CD4-positive, CD25-positive, alpha-beta regulatory T cell (primary cell): ENCODE results near the gene OTULIN. TPM values are rescaled to one million over a fixed set of nuclear protein-coding genes. Genes with fewer than 3 reads are reported as not detected.

Source experiments
- ATAC-seq, 2 donors: fragments of 150-1000 bp; cut with Tn5 transposase; one replicate each; pipeline ENCODE4 v1.10.0; 2021; ENCODE audit warnings: low read depth in 2 of 2, moderate number of reproducible peaks in 2 of 2, moderate library complexity in 1 of 2
- DNase-seq, 3 donors: peaks; one replicate each; pipeline versions ENCODE4 v3.0.0 to v3.0.0-alpha.2; 2012 to 2022; ENCODE audit warnings: mixed read lengths in 1 of 3
- H3K27ac ChIP-seq: one replicate; pipeline ENCODE4 v1.7.0; 2013; ENCODE audit warnings: mild to moderate bottlenecking, low read length; ENCODE audit not compliant: insufficient read depth, poor library complexity, severe bottlenecking
- H3K27me3 ChIP-seq: one replicate; pipeline ENCODE4 v1.7.0; 2013; ENCODE audit warnings: low read length; ENCODE audit not compliant: control insufficient read depth, insufficient read depth
- H3K36me3 ChIP-seq: one replicate; pipeline ENCODE4 v1.7.0; 2013; ENCODE audit warnings: mild to moderate bottlenecking, low read length, moderate library complexity; ENCODE audit not compliant: control insufficient read depth, insufficient read depth
- H3K4me1 ChIP-seq: 2 replicates; pipeline ENCODE4 v1.7.0; 2013; ENCODE audit warnings: mild to moderate bottlenecking, low read length; ENCODE audit not compliant: insufficient read depth, control insufficient read depth, poor library complexity, severe bottlenecking
- H3K4me3 ChIP-seq: one replicate; pipeline ENCODE4 v1.7.0; 2013; ENCODE audit warnings: low read depth, mild to moderate bottlenecking, low read length, moderate library complexity
- H3K9me3 ChIP-seq, 2 experiments: 1 replicate in 1 of 2; 2 replicates in 1 of 2; pipeline ENCODE4 v1.7.0; 2013; ENCODE audit warnings: low read length in 2 of 2, mild to moderate bottlenecking in 1 of 2, moderate library complexity in 1 of 2; ENCODE audit not compliant: control insufficient read depth in 2 of 2
- H3K27ac Mint-ChIP-seq, 3 donors: one replicate each; pipeline ENCODE4 v1.8.0; 2020 to 2022; ENCODE audit warnings: mild to moderate bottlenecking in 3 of 3, mixed read lengths in 3 of 3, moderate library complexity in 2 of 3
- H3K27me3 Mint-ChIP-seq: one replicate; pipeline ENCODE4 v1.8.0; 2022; ENCODE audit warnings: mild to moderate bottlenecking, mixed read lengths
- H3K36me3 Mint-ChIP-seq: one replicate; pipeline ENCODE4 v1.8.0; 2020; ENCODE audit warnings: mixed read lengths
- H3K4me1 Mint-ChIP-seq, 4 donors: one replicate each; pipeline ENCODE4 v1.8.0; 2020 to 2022; ENCODE audit warnings: mixed read lengths in 4 of 4, mild to moderate bottlenecking in 1 of 4
- H3K4me3 Mint-ChIP-seq, 4 donors: one replicate each; pipeline ENCODE4 v1.8.0; 2020 to 2022; ENCODE audit warnings: mild to moderate bottlenecking in 4 of 4, mixed read lengths in 4 of 4, moderate library complexity in 3 of 4
- H3K9me3 Mint-ChIP-seq, 7 donors: one replicate each; pipeline ENCODE4 v1.8.0; 2020 to 2022; ENCODE audit warnings: mixed read lengths in 7 of 7, mild to moderate bottlenecking in 3 of 7, moderate library complexity in 2 of 7
- polyA plus RNA-seq, 4 donors: library from polyadenylated mRNA; unstranded; fragments of 300-500 nt; fragmentation: Illumina TruSeq; gene quantifications; one replicate each; pipeline ENCODE4 v1.2.3, GENCODE V29; 2021
- total RNA-seq: library from RNA; stranded (reverse); gene quantifications from one replicate; pipeline ENCODE4 v1.2.3, GENCODE V29; 2022

OTULIN gene
- total and polyA plus RNA-seq, 5 donors from 2014 or later, result 22.8 to 109 (median 27.0) TPM

GRCh38 chr5:14696851-14697250, 32.3 kb downstream of the OTULIN start:
- Mint-ChIP-seq H3K4me1 (peaks cover 18 to 66% (median 44%) of the 10 kb centered on the region in 4 donors), H3K9me3 (peaks cover 0 to 5% (median 0%) of the 10 kb centered on the region in 7 donors)
- H3K4me3 ChIP-seq, result no peak overlapping the region

GRCh38 chr5:14698495-14698894, 34.0 kb downstream of the OTULIN start:
- H3K27ac Mint-ChIP-seq, result peak overlapping the region; percentile 58 to 86 (median 66)
- H3K36me3 ChIP-seq, result peaks cover 63% of the 10 kb centered on the region

More at GRCh38 chr5:14696851-14697250, 32.3 kb downstream of the OTULIN start:
- ATAC-seq, result no peak
- H3K36me3 ChIP-seq, result peaks cover 79% of the 10 kb centered on the region
- Mint-ChIP-seq H3K27ac (peak overlapping the region; percentile 8 to 84 (median 50)), H3K36me3 (peaks cover 80% of the 10 kb centered on the region), H3K4me3 (peak overlapping the region in 1 of 4 donors; percentile 9), H3K27me3 (no peaks in the 10 kb centered on the region)
- peaks cover 14% of the 10 kb centered on the region for H3K4me1 ChIP-seq
- no peaks in the 10 kb centered on the region for H3K27me3 ChIP-seq
- H3K9me3 ChIP-seq, result no peaks in the 10 kb centered on the region
- no peak for DNase-seq
- no peak overlapping the region for H3K27ac ChIP-seq

GRCh38 chr5:14699159-14699558, 34.6 kb downstream of the OTULIN start:
- Histone ChIP-seq H3K4me3 (no peak overlapping the region), H3K4me1 (peaks cover 37% of the 10 kb centered on the region), H3K27ac (no peak overlapping the region), H3K9me3 (no peaks in the 10 kb centered on the region), H3K27me3 (no peaks in the 10 kb centered on the region), H3K36me3 (peaks cover 56% of the 10 kb centered on the region)
- no peak for ATAC-seq
- H3K4me3 Mint-ChIP-seq, result peak overlapping the region in 1 of 4 donors; percentile 26
- H3K27ac Mint-ChIP-seq, result peak overlapping the region; percentile 53 to 86 (median 66)
- H3K36me3 Mint-ChIP-seq, result peaks cover 69% of the 10 kb centered on the region
- no peak for DNase-seq
- H3K4me1 Mint-ChIP-seq, result peaks cover 28 to 82% (median 63%) of the 10 kb centered on the region in 4 donors
- H3K27me3 Mint-ChIP-seq, result no peaks in the 10 kb centered on the region
- H3K9me3 Mint-ChIP-seq, result peaks cover 0 to 5% (median 0%) of the 10 kb centered on the region in 7 donors

More at GRCh38 chr5:14698495-14698894, 34.0 kb downstream of the OTULIN start:
- Mint-ChIP-seq H3K27me3 (no peaks in the 10 kb centered on the region), H3K36me3 (peaks cover 72% of the 10 kb centered on the region), H3K4me3 (peak overlapping the region in 1 of 4 donors; percentile 28), H3K4me1 (peaks cover 27 to 80% (median 58%) of the 10 kb centered on the region in 4 donors), H3K9me3 (peaks cover 0 to 5% (median 0%) of the 10 kb centered on the region in 7 donors)
- Histone ChIP-seq H3K4me3 (no peak overlapping the region), H3K27ac (no peak overlapping the region), H3K27me3 (no peaks in the 10 kb centered on the region), H3K9me3 (no peaks in the 10 kb centered on the region), H3K4me1 (peaks cover 30% of the 10 kb centered on the region)
- DNase-seq (no peak), ATAC-seq (no peak)

GRCh38 chr5:14699807-14700400, 35.4 kb downstream of the OTULIN start:
- no peak for ATAC-seq
- no peaks in the 10 kb centered on the region for H3K9me3 ChIP-seq
- DNase-seq, result no peak
- no peak overlapping the region for H3K4me3 ChIP-seq
- H3K4me3 Mint-ChIP-seq, result peak overlapping the region in 3 of 4 donors; percentile 8 to 46 (median 26)
- H3K27me3 ChIP-seq, result no peaks in the 10 kb centered on the region
- H3K27ac Mint-ChIP-seq, result peak overlapping the region; percentile 66 to 86 (median 76)
- H3K9me3 Mint-ChIP-seq, result peaks cover 0 to 5% (median 0%) of the 10 kb centered on the region in 7 donors
- H3K4me1 Mint-ChIP-seq, result peaks cover 35 to 88% (median 67%) of the 10 kb centered on the region in 4 donors
- peaks cover 73% of the 10 kb centered on the region for H3K36me3 Mint-ChIP-seq
- H3K4me1 ChIP-seq, result peaks cover 44% of the 10 kb centered on the region
- H3K27me3 Mint-ChIP-seq, result no peaks in the 10 kb centered on the region
- peaks cover 51% of the 10 kb centered on the region for H3K36me3 ChIP-seq
- H3K27ac ChIP-seq, result no peak overlapping the region

- Mint-ChIP-seq H3K36me3 (peaks cover 67% of the 10 kb centered on the region), H3K4me1 (peaks cover 35 to 92% (median 65%) of the 10 kb centered on the region in 4 donors), H3K27me3 (no peaks in the 10 kb centered on the region), H3K9me3 (peaks cover 0 to 5% (median 0%) of the 10 kb centered on the region in 7 donors), H3K4me3 (peak overlapping the region; percentile 31 to 70 (median 40)), H3K27ac (peak overlapping the region; percentile 80 to 100 (median 97))
- Histone ChIP-seq H3K4me1 (peaks cover 53% of the 10 kb centered on the region), H3K27me3 (no peaks in the 10 kb centered on the region), H3K36me3 (peaks cover 42% of the 10 kb centered on the region), H3K4me3 (no peak overlapping the region), H3K9me3 (no peaks in the 10 kb centered on the region), H3K27ac (peak overlapping the region; percentile 52)
- DNase-seq (no peak), ATAC-seq (peak in 1 of 2 donors; percentile 19)
Observed at GRCh38 chr5:14700478-14701436, 36.2 kb downstream of the OTULIN start.

GRCh38 chr5:14701556-14701955, 37.0 kb downstream of the OTULIN start:
- DNase-seq, result no peak
- ATAC-seq, result no peak
- H3K9me3 ChIP-seq, result no peaks in the 10 kb centered on the region
- peak overlapping the region; percentile 52 for H3K27ac ChIP-seq
- H3K4me1 ChIP-seq, result peaks cover 61% of the 10 kb centered on the region
- Mint-ChIP-seq H3K4me1 (peaks cover 34 to 92% (median 66%) of the 10 kb centered on the region in 4 donors), H3K27me3 (no peaks in the 10 kb centered on the region), H3K9me3 (peaks cover 0 to 5% (median 0%) of the 10 kb centered on the region in 7 donors), H3K27ac (peak overlapping the region; percentile 97 to 100 (median 99)), H3K4me3 (peak overlapping the region in 3 of 4 donors; percentile 67 to 79 (median 74)), H3K36me3 (peaks cover 67% of the 10 kb centered on the region)
- no peak overlapping the region for H3K4me3 ChIP-seq
- no peaks in the 10 kb centered on the region for H3K27me3 ChIP-seq
- peaks cover 35% of the 10 kb centered on the region for H3K36me3 ChIP-seq

- Mint-ChIP-seq H3K4me1 (peaks cover 36 to 94% (median 70%) of the 10 kb centered on the region in 4 donors), H3K27ac (peak overlapping the region; percentile 97 to 100 (median 99)), H3K36me3 (peaks cover 64% of the 10 kb centered on the region), H3K27me3 (no peaks in the 10 kb centered on the region), H3K9me3 (peaks cover 0 to 5% (median 0%) of the 10 kb centered on the region in 7 donors), H3K4me3 (peak overlapping the region; percentile 67 to 81 (median 76))
- Histone ChIP-seq H3K4me3 (peak overlapping the region; percentile 21), H3K27ac (peak overlapping the region; percentile 63), H3K9me3 (no peaks in the 10 kb centered on the region), H3K4me1 (peaks cover 69% of the 10 kb centered on the region), H3K27me3 (no peaks in the 10 kb centered on the region), H3K36me3 (peaks cover 27% of the 10 kb centered on the region)
- DNase-seq (peak in 1 of 3 donors; percentile 23), ATAC-seq (no peak)
Observed at GRCh38 chr5:14702238-14702839, 37.8 kb downstream of the OTULIN start.
